Measurements from ENCODE around the gene LONP2. TPM values are rescaled to one million over a fixed set of nuclear protein-coding genes. Genes with fewer than 3 reads are reported as not detected.

Gene LONP2
- total and polyA plus RNA-seq, 9 of the 15 experiments (the other 6 are each of a cell fraction or from before 2014, with no cell fraction given) = 8.1 to 41.2 (median 25.6) TPM

- TF ChIP-seq JUNB (CRISPR knock-in tag; conservative IDR thresholded peaks at IDR 0.05) (no peak), PCBP2 (IDR thresholded peaks at IDR 0.05; ENCODE audit: low read depth, low read length, poor library complexity, severe bottlenecking) (no peak), PPARD (CRISPR knock-in tag; IDR thresholded peaks at IDR 0.05) (no peak), RB1 (IDR thresholded peaks at IDR 0.05; ENCODE audit: low read depth) (peak; percentile 70; the same call in 1 of the 2 replicates), ZNF311 (CRISPR knock-in tag; IDR thresholded peaks at IDR 0.05) (no peak), STAG1 (CRISPR knock-in tag; IDR thresholded peaks at IDR 0.05; ENCODE audit: borderline replicate concordance) (no peak), ZNF280B (CRISPR knock-in tag; IDR thresholded peaks at IDR 0.05) (no peak), TSC22D4 (tag; IDR thresholded peaks at IDR 0.05) (no peak), TRIM24 (IDR thresholded peaks at IDR 0.05) (no peak), ZNF324 (CRISPR knock-in tag; IDR thresholded peaks at IDR 0.05) (no peak), SMAD2 (IDR thresholded peaks at IDR 0.05; ENCODE audit: low read depth, low read length) (no peak), PURB (CRISPR knock-in tag; IDR thresholded peaks at IDR 0.05; ENCODE audit: low read depth) (no peak), HIVEP1 (CRISPR knock-in tag; IDR thresholded peaks at IDR 0.05) (no peak)
- TF ChIP-seq, protein P1, sequence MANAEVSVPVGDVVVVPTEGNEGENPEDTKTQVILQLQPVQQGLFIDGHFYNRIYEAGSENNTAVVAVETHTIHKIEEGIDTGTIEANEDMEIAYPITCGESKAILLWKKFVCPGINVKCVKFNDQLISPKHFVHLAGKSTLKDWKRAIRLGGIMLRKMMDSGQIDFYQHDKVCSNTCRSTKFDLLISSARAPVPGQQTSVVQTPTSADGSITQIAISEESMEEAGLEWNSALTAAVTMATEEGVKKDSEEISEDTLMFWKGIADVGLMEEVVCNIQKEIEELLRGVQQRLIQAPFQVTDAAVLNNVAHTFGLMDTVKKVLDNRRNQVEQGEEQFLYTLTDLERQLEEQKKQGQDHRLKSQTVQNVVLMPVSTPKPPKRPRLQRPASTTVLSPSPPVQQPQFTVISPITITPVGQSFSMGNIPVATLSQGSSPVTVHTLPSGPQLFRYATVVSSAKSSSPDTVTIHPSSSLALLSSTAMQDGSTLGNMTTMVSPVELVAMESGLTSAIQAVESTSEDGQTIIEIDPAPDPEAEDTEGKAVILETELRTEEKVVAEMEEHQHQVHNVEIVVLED (CRISPR knock-in tag; IDR thresholded peaks at IDR 0.05) = peak; percentile 51
- TF ChIP-seq, protein P2, sequence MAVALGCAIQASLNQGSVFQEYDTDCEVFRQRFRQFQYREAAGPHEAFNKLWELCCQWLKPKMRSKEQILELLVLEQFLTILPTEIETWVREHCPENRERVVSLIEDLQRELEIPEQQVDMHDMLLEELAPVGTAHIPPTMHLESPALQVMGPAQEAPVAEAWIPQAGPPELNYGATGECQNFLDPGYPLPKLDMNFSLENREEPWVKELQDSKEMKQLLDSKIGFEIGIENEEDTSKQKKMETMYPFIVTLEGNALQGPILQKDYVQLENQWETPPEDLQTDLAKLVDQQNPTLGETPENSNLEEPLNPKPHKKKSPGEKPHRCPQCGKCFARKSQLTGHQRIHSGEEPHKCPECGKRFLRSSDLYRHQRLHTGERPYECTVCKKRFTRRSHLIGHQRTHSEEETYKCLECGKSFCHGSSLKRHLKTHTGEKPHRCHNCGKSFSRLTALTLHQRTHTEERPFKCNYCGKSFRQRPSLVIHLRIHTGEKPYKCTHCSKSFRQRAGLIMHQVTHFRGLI (CRISPR knock-in tag; IDR thresholded peaks at IDR 0.05) = peak; percentile 61; the same call in 1 of the 2 replicates
- TF ChIP-seq, protein P3, sequence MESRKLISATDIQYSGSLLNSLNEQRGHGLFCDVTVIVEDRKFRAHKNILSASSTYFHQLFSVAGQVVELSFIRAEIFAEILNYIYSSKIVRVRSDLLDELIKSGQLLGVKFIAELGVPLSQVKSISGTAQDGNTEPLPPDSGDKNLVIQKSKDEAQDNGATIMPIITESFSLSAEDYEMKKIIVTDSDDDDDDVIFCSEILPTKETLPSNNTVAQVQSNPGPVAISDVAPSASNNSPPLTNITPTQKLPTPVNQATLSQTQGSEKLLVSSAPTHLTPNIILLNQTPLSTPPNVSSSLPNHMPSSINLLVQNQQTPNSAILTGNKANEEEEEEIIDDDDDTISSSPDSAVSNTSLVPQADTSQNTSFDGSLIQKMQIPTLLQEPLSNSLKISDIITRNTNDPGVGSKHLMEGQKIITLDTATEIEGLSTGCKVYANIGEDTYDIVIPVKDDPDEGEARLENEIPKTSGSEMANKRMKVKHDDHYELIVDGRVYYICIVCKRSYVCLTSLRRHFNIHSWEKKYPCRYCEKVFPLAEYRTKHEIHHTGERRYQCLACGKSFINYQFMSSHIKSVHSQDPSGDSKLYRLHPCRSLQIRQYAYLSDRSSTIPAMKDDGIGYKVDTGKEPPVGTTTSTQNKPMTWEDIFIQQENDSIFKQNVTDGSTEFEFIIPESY (CRISPR knock-in tag; IDR thresholded peaks at IDR 0.05) = no peak
- TF ChIP-seq, protein P4, sequence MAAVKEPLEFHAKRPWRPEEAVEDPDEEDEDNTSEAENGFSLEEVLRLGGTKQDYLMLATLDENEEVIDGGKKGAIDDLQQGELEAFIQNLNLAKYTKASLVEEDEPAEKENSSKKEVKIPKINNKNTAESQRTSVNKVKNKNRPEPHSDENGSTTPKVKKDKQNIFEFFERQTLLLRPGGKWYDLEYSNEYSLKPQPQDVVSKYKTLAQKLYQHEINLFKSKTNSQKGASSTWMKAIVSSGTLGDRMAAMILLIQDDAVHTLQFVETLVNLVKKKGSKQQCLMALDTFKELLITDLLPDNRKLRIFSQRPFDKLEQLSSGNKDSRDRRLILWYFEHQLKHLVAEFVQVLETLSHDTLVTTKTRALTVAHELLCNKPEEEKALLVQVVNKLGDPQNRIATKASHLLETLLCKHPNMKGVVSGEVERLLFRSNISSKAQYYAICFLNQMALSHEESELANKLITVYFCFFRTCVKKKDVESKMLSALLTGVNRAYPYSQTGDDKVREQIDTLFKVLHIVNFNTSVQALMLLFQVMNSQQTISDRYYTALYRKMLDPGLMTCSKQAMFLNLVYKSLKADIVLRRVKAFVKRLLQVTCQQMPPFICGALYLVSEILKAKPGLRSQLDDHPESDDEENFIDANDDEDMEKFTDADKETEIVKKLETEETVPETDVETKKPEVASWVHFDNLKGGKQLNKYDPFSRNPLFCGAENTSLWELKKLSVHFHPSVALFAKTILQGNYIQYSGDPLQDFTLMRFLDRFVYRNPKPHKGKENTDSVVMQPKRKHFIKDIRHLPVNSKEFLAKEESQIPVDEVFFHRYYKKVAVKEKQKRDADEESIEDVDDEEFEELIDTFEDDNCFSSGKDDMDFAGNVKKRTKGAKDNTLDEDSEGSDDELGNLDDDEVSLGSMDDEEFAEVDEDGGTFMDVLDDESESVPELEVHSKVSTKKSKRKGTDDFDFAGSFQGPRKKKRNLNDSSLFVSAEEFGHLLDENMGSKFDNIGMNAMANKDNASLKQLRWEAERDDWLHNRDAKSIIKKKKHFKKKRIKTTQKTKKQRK (IDR thresholded peaks at IDR 0.05; ENCODE audit: borderline replicate concordance, low read depth, low read length) = no peak
Measured at GRCh38 chr16:48385253-48386150, 141.4 kb downstream of the LONP2 start, which contains the start of gene SIAH1 (continued).
